PC-9 (cell line): Measurements from ENCODE around the gene GNA12. TPM values are rescaled to one million over a fixed set of nuclear protein-coding genes. Genes with fewer than 3 reads are reported as not detected.

Experiments
- BruUV-seq: library from RNA; stranded (reverse); fragments of 400-500 nt; replicated peaks from 2 replicates; lab custom pipeline; 2021; lab: Mats Ljungman, UMichigan
- CTCF ChIA-PET: fragments of 300-600 bp; sonication (Branson Sonifier 250); formaldehyde crosslinking; loops from one replicate; lab custom pipeline; 2022; ENCODE audit warnings: antibody characterized with exemption; lab: Charles Lee
- POLR2A ChIA-PET: fragments of 300-600 bp; sonication (Branson Sonifier 250); formaldehyde crosslinking; loops from one replicate; lab custom pipeline; 2022; ENCODE audit warnings: antibody characterized with exemption; ENCODE audit not compliant: unreplicated experiment; lab: Charles Lee
- DNase-seq, 2 experiments: peaks; one replicate each; pipeline versions ENCODE4 v3.0.0 to v3.0.0-alpha.2; 2015 to 2022; ENCODE audit warnings: mixed read lengths in 1 of 2
- H2AFZ ChIP-seq: fragments of 200-600 bp; sonication (generic); 2 replicates; pipeline ENCODE4 v1.8.1; 2017; ENCODE audit warnings: antibody characterized with exemption
- H3F3A ChIP-seq: fragments of 200-600 bp; sonication (generic); 2 replicates; pipeline ENCODE4 v1.8.1; 2017; ENCODE audit warnings: antibody characterized with exemption, mild to moderate bottlenecking, low read depth; ENCODE audit not compliant: insufficient read depth
- H3K27ac ChIP-seq: fragments of 200-600 bp; sonication (generic); 2 replicates; pipeline ENCODE4 v1.6.1; 2016; ENCODE audit warnings: mixed run types
- H3K27me3 ChIP-seq: fragments of 200-600 bp; sonication (generic); 2 replicates; pipeline ENCODE4 v1.6.1; 2016; ENCODE audit warnings: low read depth, mixed run types; ENCODE audit not compliant: insufficient read depth
- H3K36me3 ChIP-seq: fragments of 200-600 bp; sonication (generic); 2 replicates; pipeline ENCODE4 v1.6.1; 2016; ENCODE audit warnings: low read depth, mixed run types
- H3K4me1 ChIP-seq: fragments of 200-600 bp; sonication (generic); replicated peaks from 2 replicates; pipeline ENCODE4 v1.6.1; 2016; ENCODE audit warnings: mixed run types; ENCODE audit not compliant: insufficient read depth
- H3K4me2 ChIP-seq: fragments of 200-600 bp; sonication (generic); 2 replicates; pipeline ENCODE4 v1.6.1; 2017; ENCODE audit warnings: mixed run types
- H3K4me3 ChIP-seq: fragments of 200-600 bp; sonication (generic); 2 replicates; pipeline ENCODE4 v1.6.1; 2016; ENCODE audit warnings: mixed run types
- H3K79me2 ChIP-seq: fragments of 200-600 bp; sonication (generic); 2 replicates; pipeline ENCODE4 v1.6.1; 2017; ENCODE audit warnings: low read depth, mixed run types
- H3K9me2 ChIP-seq: fragments of 200-600 bp; sonication (generic); 2 replicates; pipeline ENCODE4 v1.8.1; 2017; ENCODE audit warnings: mild to moderate bottlenecking; ENCODE audit not compliant: insufficient read depth
- H3K9me3 ChIP-seq: fragments of 200-600 bp; sonication (generic); 2 replicates; pipeline ENCODE4 v1.8.1; 2016; ENCODE audit warnings: low read depth; ENCODE audit not compliant: insufficient read depth
- H4K20me1 ChIP-seq: fragments of 200-600 bp; sonication (generic); 2 replicates; pipeline ENCODE4 v1.8.1; 2017; ENCODE audit not compliant: insufficient read depth
- CTCF ChIP-seq: fragments of 200-600 bp; sonication (generic); conservative IDR thresholded peaks from 2 replicates; pipeline ENCODE4 v1.6.1; 2017; ENCODE audit warnings: mixed run types, antibody characterized with exemption, mild to moderate bottlenecking, moderate library complexity
- EZH2 ChIP-seq: fragments of 200-600 bp; sonication (generic); IDR thresholded peaks from 2 replicates; pipeline ENCODE4 v1.8.0; 2017; ENCODE audit warnings: antibody characterized with exemption, low read depth
- intact Hi-C: fragments of 100-400 bp; cut with micrococcal nuclease; formaldehyde crosslinking; loops from one replicate; pipeline ENCODE4 v1.10.0; 2022; ENCODE audit not compliant: unreplicated experiment
- total RNA-seq: library from RNA; stranded (reverse); gene quantifications from 2 replicates; pipeline ENCODE4 v1.2.3, GENCODE V29; 2021

GNA12 gene
- total RNA-seq, 1 experiment from 2014 or later, result 51.7 TPM

GRCh38 chr7:2802101-2802500 lies 42.0 kb downstream of the GNA12 start:
- Histone ChIP-seq H3F3A (peaks cover 36% of the 10 kb centered on the region), H2AFZ (no peak overlapping the region), H3K9me3 (no peaks in the 10 kb centered on the region), H3K4me2 (peak overlapping the region; percentile 95), H3K27ac (peak overlapping the region; percentile 94), H3K9me2 (no peaks in the 10 kb centered on the region), H3K4me1 (peaks cover 67% of the 10 kb centered on the region), H3K79me2 (peaks cover 91% of the 10 kb centered on the region), H3K27me3 (no peaks in the 10 kb centered on the region), H3K36me3 (no peaks in the 10 kb centered on the region), H3K4me3 (peak overlapping the region; percentile 55), H4K20me1 (no peaks in the 10 kb centered on the region; the same call in 1 of the 2 replicates)
- ChIA-PET POLR2A (interaction anchor here (0.7 kb wide), 2 partner anchors 40 to 353 kb away, joined by 4 to 17 read pairs; no protein-coding TSS in a partner anchor), CTCF (interaction anchor here (1.1 kb wide), 1 partner anchor 19 kb away, joined by 4 read pairs; no protein-coding TSS in a partner anchor)
- no TSS peak for BruUV-seq
- no peak for TF ChIP-seq CTCF
- intact Hi-C loops, result loop anchor here (1.0 to 5.0 kb wide), 2 partner anchors 18 to 45 kb away; no protein-coding TSS in a partner anchor
- peak in 1 of 2 experiments; percentile 79 for DNase-seq

- CTCF ChIA-PET, result interaction anchor here (0.5 kb wide), 1 partner anchor 22 kb away, joined by 3 read pairs; no protein-coding TSS in a partner anchor
- POLR2A ChIA-PET, result no interaction called here
- H3K4me3 ChIP-seq, result peak overlapping the region; percentile 55; the same call in 1 of the 2 replicates
- intact Hi-C loops, result loop anchor here (5.0 kb wide), 1 partner anchor 44 kb away; no protein-coding TSS in a partner anchor
- no peaks in the 10 kb centered on the region for H3K9me2 ChIP-seq
- H3F3A ChIP-seq, result peaks cover 36% of the 10 kb centered on the region
- H2AFZ ChIP-seq, result no peak overlapping the region
- peaks cover 58% of the 10 kb centered on the region for H3K4me1 ChIP-seq
- TF ChIP-seq CTCF (no peak), EZH2 (no peak)
- no peaks in the 10 kb centered on the region for H3K36me3 ChIP-seq
- BruUV-seq, result no TSS peak
- peaks cover 91% of the 10 kb centered on the region for H3K79me2 ChIP-seq
- H3K4me2 ChIP-seq, result peak overlapping the region; percentile 95
- H4K20me1 ChIP-seq, result no peaks in the 10 kb centered on the region
- no peaks in the 10 kb centered on the region for H3K9me3 ChIP-seq
- H3K27ac ChIP-seq, result peak overlapping the region; percentile 94
- peak in 1 of 2 experiments; percentile 19 for DNase-seq
- no peaks in the 10 kb centered on the region for H3K27me3 ChIP-seq
Measured at GRCh38 chr7:2800931-2801688, 43.0 kb downstream of the GNA12 start.

GRCh38 chr7:2800220-2800930 lies 43.7 kb downstream of the GNA12 start:
- Histone ChIP-seq H4K20me1 (no peaks in the 10 kb centered on the region), H3K9me3 (no peaks in the 10 kb centered on the region), H2AFZ (no peak overlapping the region), H3K4me1 (peaks cover 51% of the 10 kb centered on the region), H3K79me2 (peaks cover 91% of the 10 kb centered on the region), H3K4me2 (peak overlapping the region; percentile 95; the same call in 1 of the 2 replicates), H3K27me3 (no peaks in the 10 kb centered on the region), H3K4me3 (no peak overlapping the region), H3K27ac (peak overlapping the region; percentile 94), H3K9me2 (no peaks in the 10 kb centered on the region), H3K36me3 (no peaks in the 10 kb centered on the region), H3F3A (peaks cover 36% of the 10 kb centered on the region)
- no TSS peak for BruUV-seq
- ChIA-PET POLR2A (no interaction called here), CTCF (no interaction called here)
- no peak for DNase-seq
- intact Hi-C loops, result loop anchor here (5.0 kb wide), 1 partner anchor 43 kb away; no protein-coding TSS in a partner anchor
- no peak for TF ChIP-seq EZH2
